T-helper 17 cell (primary cell): ENCODE results near the gene CABP1. TPM values are rescaled to one million over a fixed set of nuclear protein-coding genes. Genes with fewer than 3 reads are reported as not detected.

ENCODE experiments used
- ATAC-seq: fragments of 150-1000 bp; cut with Tn5 transposase; 2 replicates; pipeline ENCODE4 v1.10.0; 2021; ENCODE audit warnings: mild to moderate bottlenecking, moderate library complexity
- DNase-seq, 3 donors: peaks; one replicate each; pipeline versions ENCODE4 v3.0.0 to v3.0.0-alpha.2; 2020 to 2021
- H3K9me3 ChIP-seq: one replicate; pipeline ENCODE4 v1.7.0; 2013; ENCODE audit warnings: low read length, mild to moderate bottlenecking; ENCODE audit not compliant: control insufficient read depth, poor library complexity, severe bottlenecking
- H3K27ac Mint-ChIP-seq: one replicate; pipeline ENCODE4 v1.8.0; 2022; ENCODE audit warnings: mild to moderate bottlenecking, moderate library complexity, mixed read lengths
- H3K27me3 Mint-ChIP-seq: one replicate; pipeline ENCODE4 v1.8.0; 2022; ENCODE audit warnings: mixed read lengths
- H3K36me3 Mint-ChIP-seq: one replicate; pipeline ENCODE4 v1.8.0; 2022; ENCODE audit warnings: low read depth, mixed read lengths
- H3K4me1 Mint-ChIP-seq: one replicate; pipeline ENCODE4 v1.8.0; 2022; ENCODE audit warnings: mild to moderate bottlenecking, mixed read lengths
- H3K4me3 Mint-ChIP-seq: one replicate; pipeline ENCODE4 v1.8.0; 2022; ENCODE audit warnings: mild to moderate bottlenecking, moderate library complexity, mixed read lengths
- total RNA-seq, 4 donors: library from RNA in 2 of 4; stranded (reverse) in 2 of 4; gene quantifications; one replicate each; pipeline ENCODE4 v1.2.3 and lab custom pipeline; 2022 to 2026

CABP1 gene
- total RNA-seq, 2 donors from 2014 or later = not detected

DNA sequence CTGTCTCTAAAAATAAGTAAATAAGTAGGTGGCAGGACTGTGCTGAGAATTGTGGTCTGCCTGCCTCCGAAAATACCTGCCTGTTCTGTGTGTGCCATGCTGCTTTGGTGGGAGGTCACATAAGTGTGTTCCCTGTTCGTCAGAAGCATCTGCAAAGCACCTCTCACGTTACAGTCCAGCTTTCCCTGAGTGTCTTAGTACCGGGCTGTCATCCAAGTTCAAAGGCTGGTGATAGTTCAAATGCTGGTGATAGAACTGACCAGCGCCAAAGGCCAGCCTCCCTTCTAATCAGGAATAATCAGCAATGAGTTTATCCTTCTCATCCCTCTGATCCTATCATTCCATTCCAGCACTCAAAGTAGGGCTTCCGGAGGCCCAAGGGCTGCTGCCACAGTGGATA is 5.6 kb downstream of the CABP1 start:
- H3K9me3 ChIP-seq = no peaks in the 10 kb centered on the region
- Mint-ChIP-seq H3K4me3 (no peak overlapping the region), H3K27ac (no peak overlapping the region), H3K27me3 (peaks cover 85% of the 10 kb centered on the region), H3K4me1 (peaks cover 21% of the 10 kb centered on the region), H3K36me3 (no peaks in the 10 kb centered on the region)
- DNase-seq = no peak
- no peak for ATAC-seq

- DNase-seq (no peak), ATAC-seq (no peak)
- peaks cover 88% of the 10 kb centered on the region for H3K27me3 Mint-ChIP-seq
- H3K27ac Mint-ChIP-seq = peak overlapping the region; percentile 43
- H3K4me1 Mint-ChIP-seq = peaks cover 14% of the 10 kb centered on the region
- H3K36me3 Mint-ChIP-seq = no peaks in the 10 kb centered on the region
- H3K4me3 Mint-ChIP-seq = no peak overlapping the region
- no peaks in the 10 kb centered on the region for H3K9me3 ChIP-seq
These were observed 6.9 kb downstream of the CABP1 start for GRCh38 chr12:120647375-120647755.

- H3K9me3 ChIP-seq = no peaks in the 10 kb centered on the region
- Mint-ChIP-seq H3K4me3 (no peak overlapping the region), H3K27ac (peak overlapping the region; percentile 34), H3K4me1 (peaks cover 14% of the 10 kb centered on the region), H3K36me3 (peaks cover 3% of the 10 kb centered on the region), H3K27me3 (peaks cover 90% of the 10 kb centered on the region)
- DNase-seq (no peak), ATAC-seq (peak; percentile 3)
These were observed 9.2 kb downstream of the CABP1 start for GRCh38 chr12:120649442-120650232.

DNA sequence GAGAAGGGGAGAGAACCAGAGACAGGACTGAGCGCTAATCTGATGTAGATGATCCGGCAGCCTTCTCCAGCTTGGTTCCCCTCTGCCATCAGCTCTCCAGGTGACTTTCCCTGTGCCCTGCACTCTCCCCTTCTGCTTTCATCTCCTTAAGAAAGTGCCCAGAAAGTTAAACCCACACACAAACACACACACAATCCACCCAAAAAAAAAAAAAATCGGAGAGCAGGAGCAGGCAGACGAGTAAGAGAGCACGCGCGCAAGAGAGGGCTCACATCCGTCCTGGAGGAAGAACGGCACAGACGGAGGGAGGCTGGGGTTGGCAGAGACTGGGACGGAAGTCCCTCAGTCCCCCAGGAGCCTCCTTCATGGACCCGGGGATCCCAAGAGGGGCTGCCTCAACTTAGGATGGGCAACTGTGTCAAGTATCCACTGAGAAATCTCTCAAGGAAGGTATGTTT is 9.8 kb downstream of the CABP1 start:
- ATAC-seq (no peak), DNase-seq (no peak)
- H3K4me1 Mint-ChIP-seq = peaks cover 14% of the 10 kb centered on the region
- H3K36me3 Mint-ChIP-seq = peaks cover 3% of the 10 kb centered on the region
- no peak overlapping the region for H3K4me3 Mint-ChIP-seq
- H3K27me3 Mint-ChIP-seq = peaks cover 90% of the 10 kb centered on the region
- no peak overlapping the region for H3K27ac Mint-ChIP-seq
- no peaks in the 10 kb centered on the region for H3K9me3 ChIP-seq

- peaks cover 12% of the 10 kb centered on the region for H3K4me1 Mint-ChIP-seq
- no peak overlapping the region for H3K27ac Mint-ChIP-seq
- H3K27me3 Mint-ChIP-seq = peaks cover 81% of the 10 kb centered on the region
- H3K4me3 Mint-ChIP-seq = no peak overlapping the region
- no peak for ATAC-seq
- peaks cover 3% of the 10 kb centered on the region for H3K36me3 Mint-ChIP-seq
- no peaks in the 10 kb centered on the region for H3K9me3 ChIP-seq
- no peak for DNase-seq
These were observed 11.4 kb downstream of the CABP1 start for GRCh38 chr12:120651821-120652220.

GRCh38 chr12:120652656-120653435 is 12.4 kb downstream of the CABP1 start:
- no peak for DNase-seq
- no peak for ATAC-seq
- H3K4me3 Mint-ChIP-seq = no peak overlapping the region

DNA sequence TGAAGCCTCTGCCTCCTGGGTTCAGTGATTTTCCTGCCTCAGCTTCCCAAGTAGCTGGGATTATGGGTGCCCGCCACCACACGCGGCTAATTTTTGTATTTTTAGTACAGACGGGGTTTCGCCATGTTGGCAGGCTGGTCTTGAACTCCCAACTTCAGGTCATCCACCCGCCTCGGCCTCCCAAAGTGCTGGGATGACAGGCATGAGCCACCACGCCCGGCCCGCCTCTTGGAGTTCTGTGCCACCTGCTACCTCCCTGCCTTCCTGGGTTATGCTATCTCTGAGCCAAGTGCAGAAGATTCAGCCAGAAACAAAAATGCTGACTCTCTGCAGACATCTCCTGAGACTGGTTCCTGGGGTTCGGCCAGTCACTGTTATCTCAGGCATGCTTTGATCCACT is 13.2 kb downstream of the CABP1 start:
- peaks cover 3% of the 10 kb centered on the region for H3K36me3 Mint-ChIP-seq
- DNase-seq = no peak

More at GRCh38 chr12:120652656-120653435, 12.4 kb downstream of the CABP1 start:
- H3K27me3 Mint-ChIP-seq = peaks cover 77% of the 10 kb centered on the region
- H3K36me3 Mint-ChIP-seq = peaks cover 3% of the 10 kb centered on the region
- peaks cover 9% of the 10 kb centered on the region for H3K4me1 Mint-ChIP-seq
- H3K27ac Mint-ChIP-seq = no peak overlapping the region
- no peaks in the 10 kb centered on the region for H3K9me3 ChIP-seq

GRCh38 chr12:120654656-120655055 is 14.2 kb downstream of the CABP1 start:
- DNase-seq (no peak), ATAC-seq (no peak)
- no peak overlapping the region for H3K27ac Mint-ChIP-seq
- H3K36me3 Mint-ChIP-seq = peaks cover 5% of the 10 kb centered on the region
- H3K4me1 Mint-ChIP-seq = peaks cover 6% of the 10 kb centered on the region
- H3K4me3 Mint-ChIP-seq = no peak overlapping the region
- H3K9me3 ChIP-seq = no peaks in the 10 kb centered on the region
- peaks cover 74% of the 10 kb centered on the region for H3K27me3 Mint-ChIP-seq

More for the DNA sequence above, 13.2 kb downstream of the CABP1 start:
- peaks cover 73% of the 10 kb centered on the region for H3K27me3 Mint-ChIP-seq
- H3K9me3 ChIP-seq = no peaks in the 10 kb centered on the region
- no peak overlapping the region for H3K27ac Mint-ChIP-seq
- H3K4me3 Mint-ChIP-seq = no peak overlapping the region
- ATAC-seq = no peak
- peaks cover 9% of the 10 kb centered on the region for H3K4me1 Mint-ChIP-seq

GRCh38 chr12:120656008-120656407 is 15.6 kb downstream of the CABP1 start:
- ATAC-seq = no peak

DNA sequence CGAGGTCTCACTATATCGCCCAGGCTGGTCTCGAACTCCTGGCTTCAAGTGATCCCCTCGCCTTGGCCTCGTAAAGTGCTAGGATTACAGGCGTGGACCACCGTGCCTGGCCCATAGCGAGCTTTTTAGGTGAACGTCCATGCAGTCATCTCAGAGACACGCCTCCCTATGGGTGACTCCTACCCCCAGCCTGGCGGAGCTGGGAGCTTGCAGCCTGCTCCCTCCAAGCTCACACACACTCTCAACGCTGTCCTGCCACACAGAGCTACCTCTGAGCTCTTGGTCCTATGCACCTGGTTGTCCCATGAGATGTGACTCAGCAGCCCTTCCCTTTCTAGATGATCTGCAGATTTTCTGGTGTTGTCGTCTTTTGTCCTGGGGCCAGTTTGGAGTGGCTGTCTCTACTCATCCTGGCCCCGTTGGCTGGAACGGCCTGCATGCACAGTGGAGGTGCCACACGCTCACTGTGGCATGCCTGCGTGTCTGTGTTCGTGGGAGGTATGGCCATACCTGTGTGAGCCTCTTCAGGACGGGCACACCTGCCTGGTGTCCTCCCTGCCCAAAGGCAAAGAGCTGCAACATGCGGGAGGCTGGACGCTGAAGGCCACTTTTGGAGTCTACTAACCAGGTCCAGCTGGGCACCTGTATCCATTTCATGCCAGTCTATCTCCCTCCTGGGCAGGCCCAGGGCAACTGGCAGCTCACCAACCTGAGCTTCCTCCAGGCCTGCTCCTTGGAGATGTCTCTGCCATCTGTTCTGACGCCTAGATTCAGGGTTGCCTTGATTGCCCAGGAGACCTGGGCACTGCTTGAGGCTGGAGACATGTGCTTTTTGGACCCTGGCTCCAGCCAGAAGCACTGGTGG is 18.1 kb downstream of the CABP1 start:
- Mint-ChIP-seq H3K4me1 (peaks cover 4% of the 10 kb centered on the region), H3K36me3 (peaks cover 4% of the 10 kb centered on the region), H3K27ac (peak overlapping the region; percentile 29), H3K27me3 (peaks cover 38% of the 10 kb centered on the region), H3K4me3 (no peak overlapping the region)
- no peak for ATAC-seq
- no peaks in the 10 kb centered on the region for H3K9me3 ChIP-seq
- no peak for DNase-seq

More at GRCh38 chr12:120656008-120656407, 15.6 kb downstream of the CABP1 start:
- H3K27me3 Mint-ChIP-seq = peaks cover 63% of the 10 kb centered on the region
- peaks cover 5% of the 10 kb centered on the region for H3K36me3 Mint-ChIP-seq
- DNase-seq = no peak
- no peak overlapping the region for H3K4me3 Mint-ChIP-seq
- H3K4me1 Mint-ChIP-seq = peaks cover 6% of the 10 kb centered on the region
- H3K27ac Mint-ChIP-seq = no peak overlapping the region
- H3K9me3 ChIP-seq = no peaks in the 10 kb centered on the region

- H3K4me3 Mint-ChIP-seq = no peak overlapping the region
- peaks cover 4% of the 10 kb centered on the region for H3K36me3 Mint-ChIP-seq
These were observed 18.7 kb downstream of the CABP1 start for GRCh38 chr12:120659151-120659525.

DNA sequence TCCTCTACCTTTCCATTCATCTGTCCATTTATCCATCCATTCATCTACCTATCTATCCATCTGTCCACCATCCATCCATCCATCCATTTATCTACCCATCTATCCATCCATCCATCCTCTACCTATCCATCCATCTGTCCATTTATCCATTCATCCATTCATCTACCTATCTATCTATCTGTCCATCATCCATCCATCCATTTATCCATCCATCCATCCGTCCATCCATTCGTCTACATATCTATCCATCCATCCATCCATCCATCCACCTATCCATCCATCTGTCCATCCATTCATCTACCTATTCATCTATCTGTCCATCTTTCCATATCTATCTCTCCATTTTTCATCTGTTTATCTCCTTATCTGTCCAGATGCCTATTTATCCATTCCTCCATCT is 21.0 kb downstream of the CABP1 start:
- peaks cover 4% of the 10 kb centered on the region for H3K4me1 Mint-ChIP-seq
- H3K27me3 Mint-ChIP-seq = peaks cover 33% of the 10 kb centered on the region
- ATAC-seq (no peak), DNase-seq (no peak)
- no peak overlapping the region for H3K4me3 Mint-ChIP-seq
- H3K36me3 Mint-ChIP-seq = peaks cover 4% of the 10 kb centered on the region
- H3K9me3 ChIP-seq = no peaks in the 10 kb centered on the region
- no peak overlapping the region for H3K27ac Mint-ChIP-seq

More at GRCh38 chr12:120659151-120659525, 18.7 kb downstream of the CABP1 start:
- no peak overlapping the region for H3K27ac Mint-ChIP-seq
- ATAC-seq (no peak), DNase-seq (no peak)
- H3K27me3 Mint-ChIP-seq = peaks cover 38% of the 10 kb centered on the region
- H3K4me1 Mint-ChIP-seq = peaks cover 4% of the 10 kb centered on the region
- no peaks in the 10 kb centered on the region for H3K9me3 ChIP-seq

- no peak overlapping the region for H3K4me3 Mint-ChIP-seq
- H3K36me3 Mint-ChIP-seq = peaks cover 4% of the 10 kb centered on the region
- ATAC-seq (peak; percentile 59), DNase-seq (no peak)
- no peak overlapping the region for H3K27ac Mint-ChIP-seq
- H3K9me3 ChIP-seq = no peaks in the 10 kb centered on the region
- peaks cover 38% of the 10 kb centered on the region for H3K27me3 Mint-ChIP-seq
- H3K4me1 Mint-ChIP-seq = peaks cover 4% of the 10 kb centered on the region
These were observed 22.5 kb downstream of the CABP1 start for GRCh38 chr12:120662879-120663278.
